ENCODE measurements around the gene DKC1.

The DKC1 gene

GRCh38 chrX:154762537-154763296 is at the start of gene DKC1:
DKC1 (plus strand) TSS chrX:154762864; CDS start chrX:154762966, 102 bp downstream.
- peaks cover 6 to 32% of the 10 kb centered on the region in 2 experiments for H3K36me3 ChIP-seq (ENCODE audit: control insufficient read depth in 2 of 2, insufficient read depth in 1 of 2, low read length in 2 of 2)
- H3K4me3 ChIP-seq (ENCODE audit: low read depth, low read length): peak within 1 kb of the TSS; percentile 73
- ChIA-PET POLR2A (interaction anchor here (1.2 to 4.2 kb wide), 5 partner anchors 12 to 43 kb away, joined by 5 to 22 read pairs (median 6); partner anchors contain the start of genes GAB3 and MPP1), CTCF (interaction anchor here (0.7 to 2.0 kb wide), 3 partner anchors 13 to 77 kb away, joined by 4 to 10 read pairs (median 9); no protein-coding TSS in a partner anchor)
- H3K9me3 ChIP-seq (ENCODE audit: control insufficient read depth, insufficient read depth, low read depth, low read length): no peaks in the 10 kb centered on the region
- H3K4me1 ChIP-seq (ENCODE audit: control insufficient read depth, insufficient read depth, low read length): no peaks in the 10 kb centered on the region
- peak within 1 kb of the TSS; percentile 89 for H3K27ac ChIP-seq (ENCODE audit: extremely low read depth, low read depth, low read length)
- TF ChIP-seq ZNF449 (tag by site-specific recombination; IDR thresholded peaks at IDR 0.05) (no peak), ZNF544 (tag by site-specific recombination; IDR thresholded peaks at IDR 0.05) (no peak), ZBTB7A (tag by site-specific recombination; IDR thresholded peaks at IDR 0.05; ENCODE audit: low read depth) (no peak), ZNF692 (tag by site-specific recombination; IDR thresholded peaks at IDR 0.05) (peak; percentile 85), ZSCAN30 (tag by site-specific recombination; IDR thresholded peaks at IDR 0.05) (0 out of 2 replicates have a peak, but pooled peaks have one; percentile 4), ZNF184 (tag by site-specific recombination; IDR thresholded peaks at IDR 0.05) (no peak), ZNF518A (tag by site-specific recombination; conservative IDR thresholded peaks at IDR 0.05; ENCODE audit: low read depth) (no peak), ZNF626 (tag by site-specific recombination; IDR thresholded peaks at IDR 0.05) (no peak), ZSCAN5A (tag by site-specific recombination; IDR thresholded peaks at IDR 0.05) (0 out of 2 replicates have a peak, but pooled peaks have one; percentile 85), SP3 (tag by site-specific recombination; IDR thresholded peaks at IDR 0.05) (peak; percentile 95), ZNF292 (tag by site-specific recombination; IDR thresholded peaks at IDR 0.05; ENCODE audit: borderline replicate concordance, low read depth) (no peak), ZNF24 (tag by site-specific recombination; IDR thresholded peaks at IDR 0.05) (no peak), ZBTB44 (tag by site-specific recombination; IDR thresholded peaks at IDR 0.05) (no peak), TCF7L2 (IDR thresholded peaks at IDR 0.05; ENCODE audit: borderline replicate concordance, low read depth, low read length) (no peak), ZNF302 (tag by site-specific recombination; IDR thresholded peaks at IDR 0.05; ENCODE audit: low read depth) (no peak), KLF16 (tag by site-specific recombination; IDR thresholded peaks at IDR 0.05) (peak; percentile 74; the same call in 1 of the 2 replicates), PRDM1 (tag by site-specific recombination; IDR thresholded peaks at IDR 0.05) (no peak), SP2 (tag by site-specific recombination; IDR thresholded peaks at IDR 0.05) (peak; percentile 99), ZNF610 (tag by site-specific recombination; IDR thresholded peaks at IDR 0.05; ENCODE audit: borderline replicate concordance) (0 out of 2 replicates have a peak, but pooled peaks have one; percentile 46), ZNF548 (tag by site-specific recombination; IDR thresholded peaks at IDR 0.05) (no peak), KLF10 (tag by site-specific recombination; IDR thresholded peaks at IDR 0.05) (peak; percentile 86)
